Prostate gland (tissue), 2 donors: ENCODE data around the gene TM4SF5.

Source experiments
- CTCF ChIP-seq, 4 experiments: fragments of 200-600 bp in 2 of 4; fragments of 450-650 bp in 2 of 4; sonication (generic) in 2 of 4; IDR thresholded peaks; 1 replicate in 3 of 4; 2 replicates in 1 of 4; pipeline ENCODE4 v1.5.1; 2016 to 2019; ENCODE audit warnings: antibody characterized with exemption in 4 of 4, mild to moderate bottlenecking in 2 of 4, moderate library complexity in 2 of 4
- POLR2AphosphoS5 ChIP-seq: sonication (generic); formaldehyde crosslinking; IDR thresholded peaks from one replicate; pipeline ENCODE4 v1.6.1; 2017; ENCODE audit warnings: antibody characterized with exemption

GRCh38 chr17:4740584-4740983, 31.1 kb upstream of the TM4SF5 start:
- TF ChIP-seq CTCF (IDR thresholded peaks at IDR 0.05) = no peak
- TF ChIP-seq POLR2AphosphoS5 = no peak
